H9 (cell line): ENCODE results near the gene SCIMP. TPM values are rescaled to one million over a fixed set of nuclear protein-coding genes. Genes with fewer than 3 reads are reported as not detected.

Experiments used
- DNase-seq: peaks from one replicate; pipeline ENCODE4 v3.0.0-alpha.2; 2017
- H2AFZ ChIP-seq: one replicate; pipeline ENCODE4 v1.6.1; 2013; ENCODE audit warnings: mild to moderate bottlenecking, low read length, control low read depth, moderate library complexity
- H2AK5ac ChIP-seq: 2 replicates; pipeline ENCODE4 v1.6.1; 2013; ENCODE audit warnings: low read length, control low read depth, mixed read lengths; ENCODE audit not compliant: insufficient read length
- H2BK120ac ChIP-seq: one replicate; pipeline ENCODE4 v1.6.1; 2013; ENCODE audit warnings: low read depth, mild to moderate bottlenecking, low read length, control low read depth, inconsistent platforms; ENCODE audit not compliant: poor library complexity, severe bottlenecking
- H2BK12ac ChIP-seq: 2 replicates; pipeline ENCODE4 v1.6.1; 2013; ENCODE audit warnings: low read length, control low read depth, mixed read lengths, low read depth; ENCODE audit not compliant: insufficient read length
- H2BK15ac ChIP-seq: 2 replicates; pipeline ENCODE4 v1.6.1; 2013; ENCODE audit warnings: low read depth, low read length, control low read depth
- H2BK20ac ChIP-seq: one replicate; pipeline ENCODE4 v1.6.1; 2013; ENCODE audit warnings: low read depth, mild to moderate bottlenecking, low read length, control low read depth, inconsistent platforms; ENCODE audit not compliant: poor library complexity, severe bottlenecking
- H2BK5ac ChIP-seq: 2 replicates; pipeline ENCODE4 v1.6.1; 2013; ENCODE audit warnings: low read length, control low read depth, mixed read lengths; ENCODE audit not compliant: insufficient read length
- H3K14ac ChIP-seq: 2 replicates; pipeline ENCODE4 v1.6.1; 2013; ENCODE audit warnings: low read length, control low read depth; ENCODE audit not compliant: insufficient read depth
- H3K18ac ChIP-seq: 2 replicates; pipeline ENCODE4 v1.6.1; 2013; ENCODE audit warnings: low read depth, mild to moderate bottlenecking, mixed read lengths, low read length, control low read depth; ENCODE audit not compliant: insufficient read length
- H3K23ac ChIP-seq: 2 replicates; pipeline ENCODE4 v1.6.1; 2013; ENCODE audit warnings: low read length, control low read depth, mixed read lengths, low read depth; ENCODE audit not compliant: insufficient read length
- H3K23me2 ChIP-seq: 2 replicates; pipeline ENCODE4 v1.6.1; 2013; ENCODE audit warnings: low read depth, mild to moderate bottlenecking, mixed read lengths, low read length, control low read depth; ENCODE audit not compliant: insufficient read length, poor library complexity, severe bottlenecking
- H3K27ac ChIP-seq: 2 replicates; pipeline ENCODE4 v1.5.1; 2013; ENCODE audit warnings: low read length, control low read depth, mixed read lengths, low read depth; ENCODE audit not compliant: insufficient read length
- H3K27me3 ChIP-seq: 2 replicates; pipeline ENCODE4 v1.6.1; 2013; ENCODE audit warnings: low read length, control low read depth, inconsistent platforms; ENCODE audit not compliant: insufficient read depth
- H3K4ac ChIP-seq: 2 replicates; pipeline ENCODE4 v1.6.1; 2013; ENCODE audit warnings: low read depth, mild to moderate bottlenecking, control low read depth, inconsistent platforms, low read length, moderate library complexity
- H3K4me1 ChIP-seq: 2 replicates; pipeline ENCODE4 v1.6.1; 2013; ENCODE audit warnings: low read length, control low read depth, inconsistent platforms; ENCODE audit not compliant: insufficient read depth
- H3K4me2 ChIP-seq: 2 replicates; pipeline ENCODE4 v1.6.1; 2013; ENCODE audit warnings: low read length, control low read depth, mixed read lengths; ENCODE audit not compliant: insufficient read length, insufficient read depth
- H3K56ac ChIP-seq: 2 replicates; pipeline ENCODE4 v1.6.1; 2013; ENCODE audit warnings: low read depth, mild to moderate bottlenecking, mixed read lengths, low read length, control low read depth; ENCODE audit not compliant: insufficient read length
- H3K79me1 ChIP-seq: 2 replicates; pipeline ENCODE4 v1.6.1; 2013; ENCODE audit warnings: low read depth, mild to moderate bottlenecking, moderate library complexity, low read length, control low read depth, inconsistent platforms; ENCODE audit not compliant: insufficient read depth, poor library complexity, severe bottlenecking
- H3K79me2 ChIP-seq: 2 replicates; pipeline ENCODE4 v1.6.1; 2013; ENCODE audit warnings: low read length, control low read depth, inconsistent platforms; ENCODE audit not compliant: insufficient read depth
- H3K9ac ChIP-seq: 2 replicates; pipeline ENCODE4 v1.6.1; 2013; ENCODE audit warnings: low read length, control low read depth, mixed read lengths; ENCODE audit not compliant: insufficient read length; ENCODE audit errors: extremely low read depth
- H3K9me3 ChIP-seq: one replicate; pipeline ENCODE4 v1.6.1; 2013; ENCODE audit warnings: low read depth, low read length, inconsistent platforms; ENCODE audit not compliant: control insufficient read depth
- H3T11ph ChIP-seq: one replicate; pipeline ENCODE4 v1.6.1; 2013; ENCODE audit warnings: mild to moderate bottlenecking, low read length, control low read depth, inconsistent platforms
- H4K20me1 ChIP-seq: one replicate; pipeline ENCODE4 v1.6.1; 2013; ENCODE audit not compliant: control insufficient read depth, insufficient read length, insufficient read depth
- H4K5ac ChIP-seq: 2 replicates; pipeline ENCODE4 v1.6.1; 2013; ENCODE audit warnings: low read depth, mild to moderate bottlenecking, mixed read lengths, low read length, control low read depth; ENCODE audit not compliant: insufficient read length
- H4K8ac ChIP-seq: replicated peaks from 2 replicates; pipeline ENCODE4 v1.6.1; 2013; ENCODE audit warnings: low read length, control low read depth, mixed read lengths, low read depth; ENCODE audit not compliant: insufficient read length
- H4K91ac ChIP-seq: 2 replicates; pipeline ENCODE4 v1.6.1; 2013; ENCODE audit warnings: low read depth, mild to moderate bottlenecking, moderate library complexity, mixed read lengths, low read length, control low read depth; ENCODE audit not compliant: insufficient read length
- H3K27ac Mint-ChIP-seq, 3 experiments: 2 replicates in 2 of 3; 3 replicates in 1 of 3; pipeline ENCODE4 v1.8.0; 2020 to 2021; ENCODE audit warnings: mixed read lengths in 3 of 3, mild to moderate bottlenecking in 1 of 3, moderate library complexity in 1 of 3
- H3K27me3 Mint-ChIP-seq: 2 replicates; pipeline ENCODE4 v1.8.0; 2021; ENCODE audit warnings: low read depth, mild to moderate bottlenecking, moderate library complexity, mixed read lengths
- H3K36me3 Mint-ChIP-seq, 3 experiments: 2 replicates in 2 of 3; 3 replicates in 1 of 3; pipeline ENCODE4 v1.8.0; 2020 to 2021; ENCODE audit warnings: low read depth in 3 of 3, mixed read lengths in 3 of 3; ENCODE audit not compliant: insufficient read depth in 1 of 3
- H3K4me1 Mint-ChIP-seq, 2 experiments: 2 replicates each; pipeline ENCODE4 v1.8.0; 2020; ENCODE audit warnings: mixed read lengths in 2 of 2
- H3K4me3 Mint-ChIP-seq, 2 experiments: 2 replicates in 1 of 2; 3 replicates in 1 of 2; pipeline ENCODE4 v1.8.0; 2020 to 2021; ENCODE audit warnings: mild to moderate bottlenecking in 2 of 2, mixed read lengths in 2 of 2, moderate library complexity in 1 of 2
- H3K9me3 Mint-ChIP-seq, 2 experiments: 2 replicates in 1 of 2; 3 replicates in 1 of 2; pipeline ENCODE4 v1.8.0; 2020; ENCODE audit warnings: mild to moderate bottlenecking in 2 of 2, mixed read lengths in 2 of 2, moderate library complexity in 1 of 2
- CTCF ChIP-seq: fragments of 200-600 bp; sonication (generic); conservative IDR thresholded peaks from 3 replicates; pipeline ENCODE4 v1.8.0; 2021; ENCODE audit warnings: antibody characterized with exemption, mild to moderate bottlenecking
- WGBS: extraction: QIAGEN DNeasy Blood & Tissue Kit; methylation state at CpG from one replicate; pipeline ENCODE4 v1.1.7; 2013; ENCODE audit warnings: missing lambda C conversion rate, low lambda C conversion rate, mixed read lengths; ENCODE audit not compliant: insufficient read length; ENCODE audit errors: extremely low coverage; 5-methylcytosine and 5-hydroxymethylcytosine counted together
- total RNA-seq: library from RNA; stranded (reverse); gene quantifications from 2 replicates; pipeline ENCODE4 v1.2.1, GENCODE V29; 2021

SCIMP gene
- total RNA-seq, 1 experiment from 2014 or later, result not detected

GRCh38 chr17:5220074-5220473 lies 14.6 kb downstream of the SCIMP start:
- H3K27ac Mint-ChIP-seq, result no peak overlapping the region
- H3K9me3 Mint-ChIP-seq, result no peaks in the 10 kb centered on the region
- Histone ChIP-seq H3K79me1 (no peaks in the 10 kb centered on the region), H3K23ac (no peak overlapping the region), H3K27ac (no peak overlapping the region), H4K8ac (no peak overlapping the region), H2BK20ac (no peak overlapping the region), H3K4me2 (no peak overlapping the region), H3K79me2 (no peaks in the 10 kb centered on the region), H3K14ac (no peak overlapping the region), H2AFZ (no peak overlapping the region), H3K27me3 (no peaks in the 10 kb centered on the region; the same call in 1 of the 2 replicates), H2BK120ac (no peak overlapping the region), H3K9me3 (no peaks in the 10 kb centered on the region), H4K5ac (no peak overlapping the region), H3K4me1 (no peaks in the 10 kb centered on the region), H3T11ph (no peak overlapping the region), H3K23me2 (no peaks in the 10 kb centered on the region), H2BK15ac (no peak overlapping the region), H2AK5ac (no peak overlapping the region), H2BK5ac (no peak overlapping the region), H3K18ac (no peak overlapping the region), H4K20me1 (no peaks in the 10 kb centered on the region), H2BK12ac (no peak overlapping the region), H3K4ac (no peak overlapping the region), H3K56ac (no peak overlapping the region), H4K91ac (no peak overlapping the region), H3K9ac (no peak overlapping the region)
- no peaks in the 10 kb centered on the region for H3K4me1 Mint-ChIP-seq
- H3K4me3 Mint-ChIP-seq, result no peak overlapping the region
- no peak for DNase-seq
- H3K27me3 Mint-ChIP-seq, result no peaks in the 10 kb centered on the region; the same call in 1 of the 2 replicates
- TF ChIP-seq CTCF, result no peak
- H3K36me3 Mint-ChIP-seq, result no peaks in the 10 kb centered on the region
- no CpG with 5 or more reads among the region's 5 CpGs for WGBS
